MM.1S (cell line): ENCODE data around the gene ENTPD8.

Experiments used
- EZH2 ChIP-seq: fragments of 300-600 bp; sonication (generic); optimal IDR thresholded peaks from 2 replicates; pipeline ENCODE3; 2017; ENCODE audit warnings: low read depth, mild to moderate bottlenecking, antibody characterized with exemption, low read length, mixed read lengths
- EZH2phosphoT487 ChIP-seq: fragments of 300-600 bp; sonication (generic); IDR thresholded peaks from 2 replicates; pipeline ENCODE4 v1.6.1; 2018; ENCODE audit warnings: antibody characterized with exemption, low read length
- TF ChIP-seq, protein P1 (sequence below): fragments of 300-600 bp; sonication (generic); IDR thresholded peaks from 2 replicates; pipeline ENCODE4 v1.5.1; 2016; ENCODE audit warnings: antibody characterized with exemption, low read length, mixed read lengths

DNA sequence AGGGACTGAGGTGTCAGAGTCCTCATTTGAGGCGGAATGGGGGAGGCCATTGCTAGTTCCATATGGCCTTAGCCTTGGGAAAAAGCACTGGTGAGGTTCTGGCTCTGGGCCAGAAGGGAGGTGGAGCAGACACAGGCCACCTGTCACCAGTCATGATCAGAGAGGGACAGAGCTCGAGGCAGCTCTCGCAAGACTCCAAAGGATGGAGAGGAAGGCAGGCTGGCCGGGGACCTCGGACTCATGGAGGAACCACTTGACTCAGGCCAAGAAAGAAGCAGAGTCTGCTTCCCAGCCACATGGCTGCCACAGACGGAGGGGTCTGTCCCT lies 47.1 kb upstream of the ENTPD8 start:
- TF ChIP-seq, protein P1, sequence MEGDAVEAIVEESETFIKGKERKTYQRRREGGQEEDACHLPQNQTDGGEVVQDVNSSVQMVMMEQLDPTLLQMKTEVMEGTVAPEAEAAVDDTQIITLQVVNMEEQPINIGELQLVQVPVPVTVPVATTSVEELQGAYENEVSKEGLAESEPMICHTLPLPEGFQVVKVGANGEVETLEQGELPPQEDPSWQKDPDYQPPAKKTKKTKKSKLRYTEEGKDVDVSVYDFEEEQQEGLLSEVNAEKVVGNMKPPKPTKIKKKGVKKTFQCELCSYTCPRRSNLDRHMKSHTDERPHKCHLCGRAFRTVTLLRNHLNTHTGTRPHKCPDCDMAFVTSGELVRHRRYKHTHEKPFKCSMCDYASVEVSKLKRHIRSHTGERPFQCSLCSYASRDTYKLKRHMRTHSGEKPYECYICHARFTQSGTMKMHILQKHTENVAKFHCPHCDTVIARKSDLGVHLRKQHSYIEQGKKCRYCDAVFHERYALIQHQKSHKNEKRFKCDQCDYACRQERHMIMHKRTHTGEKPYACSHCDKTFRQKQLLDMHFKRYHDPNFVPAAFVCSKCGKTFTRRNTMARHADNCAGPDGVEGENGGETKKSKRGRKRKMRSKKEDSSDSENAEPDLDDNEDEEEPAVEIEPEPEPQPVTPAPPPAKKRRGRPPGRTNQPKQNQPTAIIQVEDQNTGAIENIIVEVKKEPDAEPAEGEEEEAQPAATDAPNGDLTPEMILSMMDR: no peak
- TF ChIP-seq EZH2phosphoT487 (no peak), EZH2 (no peak)
